GM12878 (cell line): ENCODE results near the gene MAPKAP1.

Experiments
- EZH2 ChIP-seq: IDR thresholded peaks from 2 replicates; pipeline ENCODE4 v1.6.1; 2012; ENCODE audit warnings: low read depth, mild to moderate bottlenecking, control low read depth, inconsistent platforms, low read length, borderline replicate concordance; ENCODE audit not compliant: control insufficient read depth
- FOXM1 ChIP-seq: IDR thresholded peaks from 2 replicates; pipeline ENCODE4 v1.6.1; 2012; ENCODE audit warnings: low read depth, mild to moderate bottlenecking, inconsistent platforms, low read length, moderate library complexity
- MXI1 ChIP-seq: fragments of 150-350 bp; IDR thresholded peaks from 2 replicates; pipeline ENCODE4 v1.6.1; 2011; ENCODE audit warnings: low read depth, mild to moderate bottlenecking, inconsistent platforms, low read length, improper control_type of control experiment
- SIX5 ChIP-seq: IDR thresholded peaks from 2 replicates; pipeline ENCODE4 v1.6.1; 2011; ENCODE audit warnings: mild to moderate bottlenecking, low read depth, low read length, moderate library complexity; ENCODE audit not compliant: severe bottlenecking
- TF ChIP-seq, protein P1 (sequence below), 3 experiments: IDR thresholded peaks in 2 of 3; conservative IDR thresholded peaks in 1 of 3; 2 replicates each; pipeline ENCODE4 v1.5.1; 2011; ENCODE audit warnings: low read depth in 3 of 3, low read length in 3 of 3, mild to moderate bottlenecking in 3 of 3, control low read depth in 2 of 3, moderate library complexity in 2 of 3, inconsistent platforms in 1 of 3, mixed read lengths in 1 of 3; ENCODE audit not compliant: control insufficient read depth in 2 of 3, insufficient read depth in 1 of 3; ENCODE audit errors: extremely low read depth in 1 of 3
- TF ChIP-seq, protein P2 (sequence below): IDR thresholded peaks from 2 replicates; pipeline ENCODE4 v1.6.1; 2012; ENCODE audit warnings: mild to moderate bottlenecking, low read depth, low read length

DNA sequence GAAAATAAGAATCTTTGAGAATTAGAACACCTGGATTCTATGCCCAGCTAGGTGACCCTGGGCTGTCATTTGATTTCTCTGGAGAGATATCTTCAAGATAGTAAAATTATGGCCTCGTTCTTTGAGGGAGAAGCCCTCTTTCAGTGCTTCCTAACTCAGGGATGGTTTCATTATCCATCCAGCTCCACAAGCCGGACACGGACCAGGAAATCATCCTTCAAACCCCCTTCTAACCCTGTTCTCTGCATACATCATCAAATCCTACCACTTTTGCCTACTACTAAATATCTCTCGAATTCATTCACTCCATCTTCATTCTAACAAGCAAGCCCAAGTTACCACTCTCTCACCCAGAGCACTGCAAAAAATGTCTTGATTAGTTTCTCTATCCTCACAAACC, 57.2 kb downstream of the MAPKAP1 start:
- TF ChIP-seq, protein P1, sequence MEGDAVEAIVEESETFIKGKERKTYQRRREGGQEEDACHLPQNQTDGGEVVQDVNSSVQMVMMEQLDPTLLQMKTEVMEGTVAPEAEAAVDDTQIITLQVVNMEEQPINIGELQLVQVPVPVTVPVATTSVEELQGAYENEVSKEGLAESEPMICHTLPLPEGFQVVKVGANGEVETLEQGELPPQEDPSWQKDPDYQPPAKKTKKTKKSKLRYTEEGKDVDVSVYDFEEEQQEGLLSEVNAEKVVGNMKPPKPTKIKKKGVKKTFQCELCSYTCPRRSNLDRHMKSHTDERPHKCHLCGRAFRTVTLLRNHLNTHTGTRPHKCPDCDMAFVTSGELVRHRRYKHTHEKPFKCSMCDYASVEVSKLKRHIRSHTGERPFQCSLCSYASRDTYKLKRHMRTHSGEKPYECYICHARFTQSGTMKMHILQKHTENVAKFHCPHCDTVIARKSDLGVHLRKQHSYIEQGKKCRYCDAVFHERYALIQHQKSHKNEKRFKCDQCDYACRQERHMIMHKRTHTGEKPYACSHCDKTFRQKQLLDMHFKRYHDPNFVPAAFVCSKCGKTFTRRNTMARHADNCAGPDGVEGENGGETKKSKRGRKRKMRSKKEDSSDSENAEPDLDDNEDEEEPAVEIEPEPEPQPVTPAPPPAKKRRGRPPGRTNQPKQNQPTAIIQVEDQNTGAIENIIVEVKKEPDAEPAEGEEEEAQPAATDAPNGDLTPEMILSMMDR (IDR thresholded peaks at IDR 0.05 in 2 of 3, conservative IDR thresholded peaks at IDR 0.05 in 1 of 3; ENCODE audit: control insufficient read depth in 2 of 3, extremely low read depth in 1 of 3, insufficient read depth in 1 of 3, low read depth in 3 of 3, low read length in 3 of 3) = no peak
- TF ChIP-seq MXI1 (no peak), EZH2 (no peak), FOXM1 (no peak), SIX5 (no peak)
- TF ChIP-seq, protein P2, sequence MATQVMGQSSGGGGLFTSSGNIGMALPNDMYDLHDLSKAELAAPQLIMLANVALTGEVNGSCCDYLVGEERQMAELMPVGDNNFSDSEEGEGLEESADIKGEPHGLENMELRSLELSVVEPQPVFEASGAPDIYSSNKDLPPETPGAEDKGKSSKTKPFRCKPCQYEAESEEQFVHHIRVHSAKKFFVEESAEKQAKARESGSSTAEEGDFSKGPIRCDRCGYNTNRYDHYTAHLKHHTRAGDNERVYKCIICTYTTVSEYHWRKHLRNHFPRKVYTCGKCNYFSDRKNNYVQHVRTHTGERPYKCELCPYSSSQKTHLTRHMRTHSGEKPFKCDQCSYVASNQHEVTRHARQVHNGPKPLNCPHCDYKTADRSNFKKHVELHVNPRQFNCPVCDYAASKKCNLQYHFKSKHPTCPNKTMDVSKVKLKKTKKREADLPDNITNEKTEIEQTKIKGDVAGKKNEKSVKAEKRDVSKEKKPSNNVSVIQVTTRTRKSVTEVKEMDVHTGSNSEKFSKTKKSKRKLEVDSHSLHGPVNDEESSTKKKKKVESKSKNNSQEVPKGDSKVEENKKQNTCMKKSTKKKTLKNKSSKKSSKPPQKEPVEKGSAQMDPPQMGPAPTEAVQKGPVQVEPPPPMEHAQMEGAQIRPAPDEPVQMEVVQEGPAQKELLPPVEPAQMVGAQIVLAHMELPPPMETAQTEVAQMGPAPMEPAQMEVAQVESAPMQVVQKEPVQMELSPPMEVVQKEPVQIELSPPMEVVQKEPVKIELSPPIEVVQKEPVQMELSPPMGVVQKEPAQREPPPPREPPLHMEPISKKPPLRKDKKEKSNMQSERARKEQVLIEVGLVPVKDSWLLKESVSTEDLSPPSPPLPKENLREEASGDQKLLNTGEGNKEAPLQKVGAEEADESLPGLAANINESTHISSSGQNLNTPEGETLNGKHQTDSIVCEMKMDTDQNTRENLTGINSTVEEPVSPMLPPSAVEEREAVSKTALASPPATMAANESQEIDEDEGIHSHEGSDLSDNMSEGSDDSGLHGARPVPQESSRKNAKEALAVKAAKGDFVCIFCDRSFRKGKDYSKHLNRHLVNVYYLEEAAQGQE = no peak
